Measurements from ENCODE around the gene PARVB.

PARVB gene, protein sequence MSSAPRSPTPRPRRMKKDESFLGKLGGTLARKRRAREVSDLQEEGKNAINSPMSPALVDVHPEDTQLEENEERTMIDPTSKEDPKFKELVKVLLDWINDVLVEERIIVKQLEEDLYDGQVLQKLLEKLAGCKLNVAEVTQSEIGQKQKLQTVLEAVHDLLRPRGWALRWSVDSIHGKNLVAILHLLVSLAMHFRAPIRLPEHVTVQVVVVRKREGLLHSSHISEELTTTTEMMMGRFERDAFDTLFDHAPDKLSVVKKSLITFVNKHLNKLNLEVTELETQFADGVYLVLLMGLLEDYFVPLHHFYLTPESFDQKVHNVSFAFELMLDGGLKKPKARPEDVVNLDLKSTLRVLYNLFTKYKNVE

GRCh38 chr22:44024288-44024921, at the start of gene PARVB:
PARVB (plus strand) TSS chr22:44024302; CDS start chr22:44024340, 38 bp downstream.
- peak in 1 of 2 donors; percentile 4 for DNase-seq (ENCODE audit: low read depth in 2 of 2)

DNA sequence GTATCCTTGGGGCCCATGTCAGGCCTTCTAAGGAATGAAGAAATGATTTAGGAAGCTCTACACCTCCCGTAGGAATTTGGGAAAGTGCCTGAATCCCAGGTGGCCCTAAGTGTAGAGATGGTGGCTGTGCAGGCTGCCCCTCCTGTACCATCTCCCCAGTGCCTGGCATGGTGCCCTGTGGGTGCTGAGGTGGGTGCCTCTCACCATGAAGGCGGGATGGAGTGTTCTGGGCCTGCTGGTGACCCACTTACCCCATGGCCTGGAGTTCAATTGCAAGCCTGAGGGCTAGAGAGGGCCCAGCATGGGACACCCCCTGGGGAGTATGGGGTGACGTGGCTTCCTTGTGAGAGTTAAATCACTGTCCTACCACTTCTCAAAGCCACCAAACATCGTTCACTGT, 49.1 kb upstream of the PARVB start:
- no peak for DNase-seq (ENCODE audit: low read depth in 2 of 2)

DNA sequence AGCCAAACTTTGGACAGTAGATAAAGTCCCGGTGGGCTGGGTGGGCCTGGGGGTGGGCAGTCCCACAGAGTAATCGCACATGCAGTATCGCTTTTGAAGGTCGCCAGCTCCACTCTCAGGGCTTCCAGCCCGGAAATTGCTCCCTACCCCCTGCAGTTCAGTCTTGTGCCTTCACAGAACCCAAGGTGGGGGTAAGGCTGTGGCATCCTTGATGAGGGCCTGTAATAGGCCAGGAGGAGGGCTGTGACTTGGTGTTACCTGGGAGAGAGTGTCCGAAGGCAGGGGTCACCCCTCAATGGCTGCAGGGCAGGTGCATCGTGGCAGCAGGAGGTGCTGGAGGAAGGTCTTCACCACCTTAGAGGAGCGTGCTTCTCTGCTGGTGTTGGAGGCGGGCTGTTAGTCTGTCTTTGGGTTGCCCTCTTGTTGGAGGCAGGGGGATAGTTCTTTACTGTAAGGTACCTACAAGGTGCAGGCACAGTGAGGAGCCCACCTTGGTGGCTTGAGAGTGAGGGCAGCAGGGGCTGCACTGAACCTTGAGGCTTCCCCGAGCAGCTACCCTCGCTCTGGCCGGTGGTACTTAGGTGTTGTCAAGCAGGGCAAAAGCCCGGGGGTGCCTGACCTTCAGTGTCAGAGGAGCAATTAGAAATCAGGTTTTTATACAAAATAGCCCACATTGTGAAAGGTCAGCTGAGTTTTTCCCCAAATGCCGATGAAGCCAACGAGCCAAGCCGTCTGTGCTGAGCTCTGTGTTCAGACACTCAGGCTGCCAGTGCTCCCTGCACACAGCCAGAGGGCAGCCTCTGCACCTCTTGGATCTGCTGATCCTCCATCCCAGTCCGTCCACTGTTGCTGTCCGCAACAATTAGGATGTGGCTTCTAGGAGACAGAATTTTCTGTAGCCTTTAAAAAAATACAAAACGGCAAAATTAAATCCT, 47.0 kb upstream of the PARVB start:
- DNase-seq (ENCODE audit: low read depth in 2 of 2): no peak

DNA sequence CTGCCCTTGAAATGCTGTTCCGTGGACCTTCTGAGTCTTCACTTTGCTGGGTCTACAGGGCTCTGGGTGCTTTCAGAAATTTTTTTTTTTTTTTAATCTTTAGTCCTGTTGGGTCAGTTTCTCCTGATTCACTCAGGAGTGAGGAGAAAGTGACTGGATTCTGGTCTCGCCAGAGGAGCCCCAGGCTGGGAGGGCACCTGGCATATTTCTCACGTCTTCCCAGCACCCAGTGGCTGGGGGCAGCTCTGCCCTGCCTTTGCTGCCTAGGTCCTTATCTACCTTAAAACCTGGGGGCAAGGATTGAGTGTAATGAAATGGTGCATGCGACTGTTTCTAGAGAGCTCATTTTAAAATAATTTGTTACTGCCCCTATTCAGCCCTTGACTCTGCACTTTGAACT, 45.5 kb upstream of the PARVB start:
- DNase-seq (ENCODE audit: low read depth in 2 of 2): no peak

DNA sequence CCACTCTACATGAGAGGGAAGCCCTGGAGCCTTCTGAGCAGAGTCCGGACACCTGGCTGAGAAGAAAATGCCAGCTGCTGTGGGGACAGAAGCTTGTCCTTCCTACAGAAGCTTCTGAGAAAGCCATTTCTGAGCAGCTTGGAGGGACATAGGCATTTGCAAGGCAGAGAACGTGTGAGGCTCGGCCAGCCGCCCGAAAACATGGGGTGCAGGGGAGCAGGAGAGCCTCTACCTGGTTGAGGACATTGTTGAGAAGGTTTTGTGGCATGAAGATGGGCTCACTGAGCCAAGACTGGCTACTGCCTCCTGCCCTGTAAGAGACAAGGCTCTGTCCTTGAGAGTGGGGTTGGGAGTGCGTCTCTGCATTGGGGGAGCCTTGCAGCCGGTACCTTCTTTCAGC, 43.5 kb upstream of the PARVB start:
- no peak for DNase-seq (ENCODE audit: low read depth in 2 of 2)

- no peak for DNase-seq (ENCODE audit: low read depth in 2 of 2)
Observed at GRCh38 chr22:43980996-43981395, 43.1 kb upstream of the PARVB start.

DNA sequence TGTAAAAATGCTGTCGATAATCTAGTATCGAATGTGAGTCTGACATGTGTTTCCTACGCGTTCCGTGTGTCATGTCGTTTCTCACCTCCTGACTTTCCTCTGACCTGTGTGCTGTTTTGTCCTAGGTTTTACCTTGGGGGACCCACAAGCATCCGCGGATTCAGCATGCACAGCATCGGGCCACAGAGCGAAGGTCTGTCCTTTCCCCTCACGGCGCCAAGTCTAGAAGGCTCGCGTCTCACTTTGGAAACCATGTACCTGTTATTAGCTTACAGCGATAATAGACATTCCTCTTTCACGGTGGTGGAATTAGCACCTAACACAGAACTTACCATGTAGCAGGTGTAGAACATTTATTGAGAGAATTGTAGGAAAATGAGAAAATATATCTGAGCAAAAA, 40.3 kb upstream of the PARVB start:
- DNase-seq (ENCODE audit: low read depth in 2 of 2): no peak

GRCh38 chr22:43985532-43985931, 38.6 kb upstream of the PARVB start:
- DNase-seq (ENCODE audit: low read depth in 2 of 2): no peak

DNA sequence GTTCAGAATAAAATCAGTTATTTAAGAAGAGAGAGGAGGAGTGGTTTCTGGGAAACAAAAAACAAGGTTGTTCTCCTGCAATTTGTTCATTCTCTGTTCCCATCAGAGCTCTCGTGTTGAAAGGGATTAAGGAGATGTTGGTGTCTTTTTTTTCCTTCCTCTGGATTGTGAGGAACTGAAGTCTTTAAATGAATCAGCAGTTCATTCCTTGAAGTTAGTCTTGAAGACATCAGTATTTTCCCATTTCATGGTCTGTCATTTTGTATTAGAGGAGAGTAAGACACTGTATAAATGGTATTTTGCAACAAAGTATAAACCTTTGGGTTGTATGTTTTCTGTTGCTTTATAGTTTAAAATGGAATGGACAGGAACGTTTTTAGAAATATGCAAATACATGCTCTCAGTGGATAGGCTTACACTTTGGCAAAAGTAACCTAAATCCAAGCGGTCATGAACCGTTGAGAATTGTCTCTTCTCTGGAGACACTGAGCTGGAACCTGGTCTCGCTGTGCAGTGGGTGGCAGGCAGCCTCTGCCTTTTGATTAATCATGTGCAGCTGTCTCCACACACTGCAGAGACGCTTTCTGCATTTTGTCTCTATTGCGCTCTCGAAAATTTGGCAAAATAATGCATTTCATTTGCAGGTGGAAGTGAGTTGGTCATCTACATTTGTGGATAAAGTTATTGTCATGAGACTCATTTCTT, 35.8 kb upstream of the PARVB start:
- DNase-seq (ENCODE audit: low read depth in 2 of 2): no peak

GRCh38 chr22:43988960-43989359, 35.1 kb upstream of the PARVB start:
- DNase-seq (ENCODE audit: low read depth in 2 of 2): no peak

GRCh38 chr22:43990044-43990443, 34.1 kb upstream of the PARVB start:
- DNase-seq (ENCODE audit: low read depth in 2 of 2): no peak

- no peak for DNase-seq (ENCODE audit: low read depth in 2 of 2)
Observed at GRCh38 chr22:43991316-43992020, 32.6 kb upstream of the PARVB start.

DNA sequence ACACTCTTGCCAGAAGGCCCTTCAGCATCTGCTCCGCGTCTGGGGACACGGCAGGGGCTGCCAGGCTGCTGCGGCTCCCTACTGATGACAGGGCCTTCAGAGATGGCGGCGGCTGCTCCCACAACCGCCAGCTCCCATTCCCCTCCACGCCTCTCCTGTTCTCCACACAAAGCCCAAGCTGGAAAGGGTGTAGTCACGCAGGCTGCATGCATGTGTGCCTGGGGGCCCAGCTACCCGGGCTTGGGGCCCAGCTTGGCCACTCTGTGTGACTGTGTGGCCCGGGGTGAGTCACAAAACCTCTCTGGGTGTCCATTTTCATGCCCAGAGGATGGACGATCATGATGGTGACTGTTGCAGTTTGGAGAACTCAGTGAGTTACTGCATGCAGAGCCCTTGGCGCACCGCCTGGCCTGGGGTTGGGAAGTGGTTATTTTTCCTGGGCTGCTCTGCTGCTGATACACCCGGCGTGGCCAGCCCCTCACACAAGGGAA, 31.7 kb upstream of the PARVB start:
- no peak for DNase-seq (ENCODE audit: low read depth in 2 of 2)

DNA sequence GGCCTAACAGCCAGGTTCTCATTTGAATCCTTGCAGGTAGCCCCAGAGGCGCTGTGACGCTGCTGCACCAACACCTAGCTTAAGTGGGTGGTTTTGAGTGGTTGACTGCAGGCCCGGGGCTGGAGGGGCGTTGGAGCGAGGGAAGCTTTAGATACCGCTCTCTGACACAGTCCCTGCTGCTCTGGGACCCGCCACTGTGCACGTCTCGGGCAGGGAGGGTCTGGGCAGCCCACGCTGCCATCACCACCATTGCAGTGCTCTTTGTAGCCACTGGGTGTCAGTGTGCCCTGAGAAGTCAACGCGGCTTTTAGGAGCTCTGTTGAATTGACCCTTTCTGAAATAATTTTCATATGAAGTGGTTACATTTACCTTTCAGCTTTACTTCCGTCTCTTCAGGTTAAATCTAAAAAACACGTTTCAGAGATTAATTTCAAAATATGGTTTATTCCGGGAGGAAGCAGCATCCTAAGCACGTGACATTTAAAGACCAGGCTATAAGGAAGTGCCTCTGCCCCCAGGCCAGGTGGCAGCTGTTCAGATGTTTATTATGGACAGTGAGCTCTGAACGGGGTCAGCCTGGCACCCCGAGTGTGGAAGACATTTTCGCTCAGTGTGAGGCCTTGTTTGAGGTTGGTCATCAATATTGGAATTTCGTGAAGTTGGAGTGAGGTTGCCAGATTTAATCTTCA, 30.9 kb upstream of the PARVB start:
- DNase-seq (ENCODE audit: low read depth in 2 of 2): peak; percentile 24 to 38

GRCh38 chr22:43994006-43994405, 30.1 kb upstream of the PARVB start:
- no peak for DNase-seq (ENCODE audit: low read depth in 2 of 2)

DNA sequence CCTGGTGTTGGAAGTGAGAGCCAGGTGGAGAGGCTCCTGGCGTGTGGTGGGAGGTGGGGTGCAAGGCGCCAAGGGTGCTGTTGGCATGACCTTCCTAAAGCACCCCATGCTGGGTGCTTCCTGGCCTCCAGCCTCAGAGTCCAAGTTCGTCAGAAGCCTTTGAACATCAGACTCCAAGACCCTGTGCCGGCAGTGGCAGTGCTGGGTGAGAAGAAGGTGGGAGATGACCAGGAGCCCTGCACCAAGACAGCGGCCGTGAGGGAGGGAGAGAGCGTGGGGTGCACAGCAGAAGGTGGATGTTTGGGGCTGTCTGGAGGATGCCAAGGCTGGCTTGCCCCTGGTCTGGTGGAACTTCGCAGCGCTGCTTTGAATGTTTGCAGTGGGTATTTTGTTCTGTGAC, 29.7 kb upstream of the PARVB start:
- no peak for DNase-seq (ENCODE audit: low read depth in 2 of 2)

- DNase-seq (ENCODE audit: low read depth in 2 of 2): no peak
Observed at GRCh38 chr22:43995057-43995685, 28.9 kb upstream of the PARVB start.

GRCh38 chr22:43995798-43996169, 28.3 kb upstream of the PARVB start:
- no peak for DNase-seq (ENCODE audit: low read depth in 2 of 2)

DNA sequence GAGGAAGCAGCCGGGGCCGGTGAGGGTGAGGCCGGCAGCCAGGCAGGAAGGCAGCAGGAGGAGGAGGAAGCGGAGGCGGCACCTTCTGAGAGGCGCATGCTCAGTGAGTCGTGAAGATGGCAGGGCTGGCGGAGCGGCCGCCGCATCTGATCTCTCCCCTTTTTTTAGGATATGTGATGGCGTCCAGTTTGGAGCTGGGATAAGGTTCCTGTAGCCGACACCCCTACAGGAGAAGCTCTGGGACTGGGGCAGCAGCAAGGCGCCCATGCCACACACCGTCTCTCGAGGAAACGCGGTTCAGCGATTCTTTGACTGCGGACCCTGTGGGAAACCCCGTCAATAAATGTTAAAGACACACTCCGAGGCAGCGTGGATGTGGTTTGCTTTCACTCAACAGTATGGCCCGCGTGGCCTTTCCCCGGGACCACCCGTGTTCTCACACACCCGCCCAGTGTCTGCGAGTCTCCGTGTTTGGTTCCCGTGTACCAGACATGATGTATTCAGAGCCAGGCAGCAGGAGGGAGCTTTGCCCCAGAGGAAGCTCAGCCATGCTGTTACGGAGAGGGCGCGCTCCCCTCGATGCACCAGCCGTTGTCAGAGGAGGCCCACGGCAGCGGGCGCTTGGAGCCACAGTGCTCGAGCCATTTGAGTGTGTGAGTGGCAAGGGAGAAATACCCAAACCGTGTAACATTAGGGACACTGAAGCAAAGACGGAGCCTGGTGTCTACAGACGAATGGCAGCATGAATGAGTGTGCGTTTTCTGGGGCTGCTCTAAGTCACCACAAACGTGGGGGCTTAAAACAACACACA, 27.7 kb upstream of the PARVB start:
- DNase-seq (ENCODE audit: low read depth in 2 of 2): peak; percentile 56

All from stimulated activated CD4-positive, alpha-beta T cell treated with anti-CD3 and anti-CD28 coated beads, Interleukin-4, amount 100 ng/mL, for 48 hours (primary cell).